Astrocyte of the cerebellum (primary cell): Measurements from ENCODE around the gene THYN1.
A peak's percentile ranks its signal among the peaks of the same experiment; 100 is the strongest.

Source experiments
- DNase-seq: peaks from one replicate; pipeline ENCODE4 v3.0.0-alpha.2; 2011; ENCODE audit warnings: low read depth
- H3K4me3 ChIP-seq: 2 replicates; pipeline ENCODE4 v1.5.1; 2011; ENCODE audit warnings: mild to moderate bottlenecking, low read depth, low read length, moderate library complexity
- in situ Hi-C: cut with HindIII; loops from 2 replicates; pipeline ENCODE4 v1.10.0; 2017; ENCODE audit warnings: low sequenced_read_pairs
- TF ChIP-seq, protein P1 (sequence below): IDR thresholded peaks from 2 replicates; pipeline ENCODE4 v1.5.1; 2012; ENCODE audit warnings: low read length, low read depth, moderate library complexity, mild to moderate bottlenecking; ENCODE audit errors: missing control alignments

Gene THYN1

DNA sequence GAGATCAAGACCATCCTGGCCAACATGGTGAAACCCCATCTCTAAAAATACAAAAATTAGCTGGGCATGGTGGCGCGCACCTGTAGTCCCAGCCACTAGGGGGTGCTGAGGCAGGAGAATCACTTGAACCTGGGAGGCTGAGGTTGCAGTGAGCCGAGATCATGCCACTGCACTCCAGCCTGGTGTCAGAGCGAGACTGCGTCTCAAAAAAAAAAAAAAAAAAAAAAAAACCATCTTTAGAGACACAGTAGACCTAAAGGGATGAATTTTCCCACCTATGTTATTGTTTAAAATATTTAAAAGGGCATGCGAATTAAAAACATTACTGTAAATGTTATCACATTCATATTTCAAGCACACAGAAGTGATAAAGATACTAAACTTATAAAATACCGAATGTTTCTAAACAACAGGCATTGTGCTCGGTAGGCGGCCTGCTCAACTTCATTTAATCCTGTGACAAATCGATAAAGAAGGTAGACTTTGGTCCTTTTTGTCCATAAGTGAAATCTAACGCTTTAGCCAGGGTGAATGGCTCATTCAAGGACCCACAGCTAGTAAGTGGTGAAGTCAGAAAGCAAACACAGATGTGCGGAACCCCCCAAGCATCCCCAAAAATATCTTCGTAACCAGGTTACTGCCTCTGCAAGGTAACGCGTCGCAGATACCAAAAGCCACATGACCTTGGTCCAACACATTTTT, 45.5 kb downstream of the THYN1 start:
- no peak for DNase-seq
- TF ChIP-seq, protein P1, sequence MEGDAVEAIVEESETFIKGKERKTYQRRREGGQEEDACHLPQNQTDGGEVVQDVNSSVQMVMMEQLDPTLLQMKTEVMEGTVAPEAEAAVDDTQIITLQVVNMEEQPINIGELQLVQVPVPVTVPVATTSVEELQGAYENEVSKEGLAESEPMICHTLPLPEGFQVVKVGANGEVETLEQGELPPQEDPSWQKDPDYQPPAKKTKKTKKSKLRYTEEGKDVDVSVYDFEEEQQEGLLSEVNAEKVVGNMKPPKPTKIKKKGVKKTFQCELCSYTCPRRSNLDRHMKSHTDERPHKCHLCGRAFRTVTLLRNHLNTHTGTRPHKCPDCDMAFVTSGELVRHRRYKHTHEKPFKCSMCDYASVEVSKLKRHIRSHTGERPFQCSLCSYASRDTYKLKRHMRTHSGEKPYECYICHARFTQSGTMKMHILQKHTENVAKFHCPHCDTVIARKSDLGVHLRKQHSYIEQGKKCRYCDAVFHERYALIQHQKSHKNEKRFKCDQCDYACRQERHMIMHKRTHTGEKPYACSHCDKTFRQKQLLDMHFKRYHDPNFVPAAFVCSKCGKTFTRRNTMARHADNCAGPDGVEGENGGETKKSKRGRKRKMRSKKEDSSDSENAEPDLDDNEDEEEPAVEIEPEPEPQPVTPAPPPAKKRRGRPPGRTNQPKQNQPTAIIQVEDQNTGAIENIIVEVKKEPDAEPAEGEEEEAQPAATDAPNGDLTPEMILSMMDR = peak; percentile 70
- in situ Hi-C loops = no loop called here
- H3K4me3 ChIP-seq = no peak overlapping the region

DNA sequence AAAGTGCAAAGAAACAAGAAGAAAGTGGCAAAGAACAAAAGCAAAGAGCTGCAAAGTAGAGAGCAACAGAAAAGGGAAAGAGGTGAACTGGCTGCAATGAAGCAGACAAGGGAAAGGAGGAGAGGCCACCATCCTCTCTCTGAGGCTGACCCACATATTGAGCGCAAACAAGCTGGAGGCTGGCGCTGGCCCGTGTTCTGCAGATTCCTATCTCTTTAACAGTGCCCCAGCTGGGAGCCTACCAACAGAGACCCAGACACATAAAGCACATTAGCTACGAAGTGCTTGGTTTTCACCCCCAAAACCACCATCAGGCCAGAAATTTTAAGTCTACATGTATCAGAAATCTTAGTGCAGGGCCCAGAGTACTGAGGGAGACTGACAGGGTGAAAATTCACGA, 47.0 kb downstream of the THYN1 start:
- no peak for DNase-seq
- in situ Hi-C loops = no loop called here
- TF ChIP-seq, protein P1 = no peak
- no peak overlapping the region for H3K4me3 ChIP-seq

DNA sequence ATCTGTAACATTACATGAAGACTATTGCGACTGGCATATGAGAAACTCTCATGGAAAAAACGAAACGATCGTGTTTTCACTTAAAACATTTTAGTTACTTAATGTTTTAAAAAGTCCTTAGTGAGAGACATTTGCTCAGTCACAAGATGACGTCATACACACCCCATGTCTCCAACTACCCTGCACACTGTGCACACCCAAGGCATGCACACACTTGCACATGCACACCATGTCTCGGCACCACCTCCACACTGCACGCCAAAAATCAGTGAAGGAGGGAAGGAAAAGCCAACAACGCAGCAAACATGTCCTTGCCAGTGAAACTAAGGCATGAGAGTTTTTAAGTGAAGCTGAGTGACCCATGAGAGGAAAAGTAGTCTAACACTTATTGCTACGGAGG, 47.4 kb downstream of the THYN1 start:
- TF ChIP-seq, protein P1 = no peak
- no peak for DNase-seq
- H3K4me3 ChIP-seq = no peak overlapping the region
- in situ Hi-C loops = no loop called here

DNA sequence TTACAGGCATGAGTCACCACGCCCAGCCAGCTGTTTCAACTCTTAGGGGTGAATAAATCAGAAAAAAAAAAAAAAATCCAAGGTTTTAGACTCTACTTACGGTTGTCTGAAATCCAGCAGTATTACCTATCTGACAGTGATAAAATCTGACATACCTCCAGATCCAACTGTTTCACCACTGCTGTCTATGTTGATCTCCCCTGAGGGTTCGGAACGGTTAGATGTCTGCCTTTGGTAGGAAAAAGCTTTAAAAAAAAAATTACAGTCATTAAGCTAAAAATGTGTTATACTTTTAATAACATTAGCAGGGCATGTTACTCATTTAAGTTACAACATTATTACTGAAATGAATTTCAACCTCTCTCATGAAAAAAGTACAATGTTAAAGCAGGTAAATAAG, 50.5 kb downstream of the THYN1 start:
- H3K4me3 ChIP-seq = no peak overlapping the region
- TF ChIP-seq, protein P1 = no peak
- no peak for DNase-seq
- in situ Hi-C loops = no loop called here

DNA sequence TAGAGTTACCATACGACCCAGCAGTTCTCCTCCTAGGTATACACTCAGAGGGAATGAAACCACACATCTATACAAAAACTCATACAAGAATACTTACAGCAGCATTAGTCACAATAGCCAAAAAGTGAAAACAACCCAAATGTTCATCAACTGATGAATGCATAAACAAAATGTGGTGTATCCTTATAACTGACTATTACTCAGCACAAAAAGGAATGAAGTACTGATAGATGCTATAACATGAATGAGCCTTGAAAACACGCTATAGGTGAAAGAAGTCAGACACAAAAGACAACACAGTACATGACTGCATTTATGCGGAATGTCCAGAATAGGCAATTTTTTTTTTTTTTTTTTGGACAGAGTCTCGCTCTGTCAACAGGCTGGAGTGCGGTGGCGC, 52.5 kb downstream of the THYN1 start:
- TF ChIP-seq, protein P1 = no peak
- in situ Hi-C loops = no loop called here
- no peak for DNase-seq
- H3K4me3 ChIP-seq = no peak overlapping the region

DNA sequence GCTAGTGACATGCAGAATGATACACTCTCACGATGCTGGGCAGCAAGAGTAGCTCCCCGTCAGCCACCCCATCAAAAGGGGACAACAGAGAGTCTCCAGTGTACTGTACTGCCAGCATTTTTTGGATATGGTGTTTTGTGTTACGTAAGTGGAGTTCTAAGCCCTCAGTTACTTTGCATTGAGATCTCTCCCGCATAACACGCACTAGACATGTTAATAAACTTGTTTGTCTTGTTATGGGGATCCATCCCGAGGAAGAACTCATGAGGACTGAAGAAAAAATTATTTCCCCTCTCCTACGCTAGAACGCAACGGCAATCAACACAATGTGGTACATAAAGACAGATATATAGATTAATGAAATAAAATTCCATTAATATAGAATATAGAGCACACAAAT, 53.6 kb downstream of the THYN1 start:
- in situ Hi-C loops = no loop called here
- no peak for DNase-seq
- TF ChIP-seq, protein P1 = no peak
- no peak overlapping the region for H3K4me3 ChIP-seq
